ENCODE measurements around the gene GLIPR1L1. TPM values are rescaled to one million over a fixed set of nuclear protein-coding genes. Genes with fewer than 3 reads are reported as not detected.

Gene GLIPR1L1
- total and polyA plus RNA-seq, 2 of the 8 experiments (the other 6 are each of a cell fraction or from before 2014, with no cell fraction given): 1.2 to 1.7 TPM

DNA sequence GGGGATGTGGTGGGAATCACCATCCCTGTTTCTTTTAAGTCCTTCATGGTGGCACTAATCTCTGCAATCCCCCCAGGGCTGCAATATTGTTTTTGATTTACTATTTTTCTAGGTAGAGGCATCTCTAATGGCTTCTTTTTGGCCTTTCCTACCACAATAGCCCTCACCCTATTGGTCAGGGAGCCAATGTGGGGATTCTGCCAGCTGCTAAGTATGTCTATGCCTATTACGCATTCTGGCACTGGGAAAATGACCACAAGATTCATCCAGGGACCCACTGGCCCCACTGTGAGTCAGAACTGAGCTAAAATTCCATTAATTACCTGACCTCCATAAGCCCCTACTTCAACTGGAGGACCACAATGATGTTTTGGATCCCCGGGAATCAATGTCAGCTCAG, 40.5 kb downstream of the GLIPR1L1 start (continued):
- TF ChIP-seq, protein P1, sequence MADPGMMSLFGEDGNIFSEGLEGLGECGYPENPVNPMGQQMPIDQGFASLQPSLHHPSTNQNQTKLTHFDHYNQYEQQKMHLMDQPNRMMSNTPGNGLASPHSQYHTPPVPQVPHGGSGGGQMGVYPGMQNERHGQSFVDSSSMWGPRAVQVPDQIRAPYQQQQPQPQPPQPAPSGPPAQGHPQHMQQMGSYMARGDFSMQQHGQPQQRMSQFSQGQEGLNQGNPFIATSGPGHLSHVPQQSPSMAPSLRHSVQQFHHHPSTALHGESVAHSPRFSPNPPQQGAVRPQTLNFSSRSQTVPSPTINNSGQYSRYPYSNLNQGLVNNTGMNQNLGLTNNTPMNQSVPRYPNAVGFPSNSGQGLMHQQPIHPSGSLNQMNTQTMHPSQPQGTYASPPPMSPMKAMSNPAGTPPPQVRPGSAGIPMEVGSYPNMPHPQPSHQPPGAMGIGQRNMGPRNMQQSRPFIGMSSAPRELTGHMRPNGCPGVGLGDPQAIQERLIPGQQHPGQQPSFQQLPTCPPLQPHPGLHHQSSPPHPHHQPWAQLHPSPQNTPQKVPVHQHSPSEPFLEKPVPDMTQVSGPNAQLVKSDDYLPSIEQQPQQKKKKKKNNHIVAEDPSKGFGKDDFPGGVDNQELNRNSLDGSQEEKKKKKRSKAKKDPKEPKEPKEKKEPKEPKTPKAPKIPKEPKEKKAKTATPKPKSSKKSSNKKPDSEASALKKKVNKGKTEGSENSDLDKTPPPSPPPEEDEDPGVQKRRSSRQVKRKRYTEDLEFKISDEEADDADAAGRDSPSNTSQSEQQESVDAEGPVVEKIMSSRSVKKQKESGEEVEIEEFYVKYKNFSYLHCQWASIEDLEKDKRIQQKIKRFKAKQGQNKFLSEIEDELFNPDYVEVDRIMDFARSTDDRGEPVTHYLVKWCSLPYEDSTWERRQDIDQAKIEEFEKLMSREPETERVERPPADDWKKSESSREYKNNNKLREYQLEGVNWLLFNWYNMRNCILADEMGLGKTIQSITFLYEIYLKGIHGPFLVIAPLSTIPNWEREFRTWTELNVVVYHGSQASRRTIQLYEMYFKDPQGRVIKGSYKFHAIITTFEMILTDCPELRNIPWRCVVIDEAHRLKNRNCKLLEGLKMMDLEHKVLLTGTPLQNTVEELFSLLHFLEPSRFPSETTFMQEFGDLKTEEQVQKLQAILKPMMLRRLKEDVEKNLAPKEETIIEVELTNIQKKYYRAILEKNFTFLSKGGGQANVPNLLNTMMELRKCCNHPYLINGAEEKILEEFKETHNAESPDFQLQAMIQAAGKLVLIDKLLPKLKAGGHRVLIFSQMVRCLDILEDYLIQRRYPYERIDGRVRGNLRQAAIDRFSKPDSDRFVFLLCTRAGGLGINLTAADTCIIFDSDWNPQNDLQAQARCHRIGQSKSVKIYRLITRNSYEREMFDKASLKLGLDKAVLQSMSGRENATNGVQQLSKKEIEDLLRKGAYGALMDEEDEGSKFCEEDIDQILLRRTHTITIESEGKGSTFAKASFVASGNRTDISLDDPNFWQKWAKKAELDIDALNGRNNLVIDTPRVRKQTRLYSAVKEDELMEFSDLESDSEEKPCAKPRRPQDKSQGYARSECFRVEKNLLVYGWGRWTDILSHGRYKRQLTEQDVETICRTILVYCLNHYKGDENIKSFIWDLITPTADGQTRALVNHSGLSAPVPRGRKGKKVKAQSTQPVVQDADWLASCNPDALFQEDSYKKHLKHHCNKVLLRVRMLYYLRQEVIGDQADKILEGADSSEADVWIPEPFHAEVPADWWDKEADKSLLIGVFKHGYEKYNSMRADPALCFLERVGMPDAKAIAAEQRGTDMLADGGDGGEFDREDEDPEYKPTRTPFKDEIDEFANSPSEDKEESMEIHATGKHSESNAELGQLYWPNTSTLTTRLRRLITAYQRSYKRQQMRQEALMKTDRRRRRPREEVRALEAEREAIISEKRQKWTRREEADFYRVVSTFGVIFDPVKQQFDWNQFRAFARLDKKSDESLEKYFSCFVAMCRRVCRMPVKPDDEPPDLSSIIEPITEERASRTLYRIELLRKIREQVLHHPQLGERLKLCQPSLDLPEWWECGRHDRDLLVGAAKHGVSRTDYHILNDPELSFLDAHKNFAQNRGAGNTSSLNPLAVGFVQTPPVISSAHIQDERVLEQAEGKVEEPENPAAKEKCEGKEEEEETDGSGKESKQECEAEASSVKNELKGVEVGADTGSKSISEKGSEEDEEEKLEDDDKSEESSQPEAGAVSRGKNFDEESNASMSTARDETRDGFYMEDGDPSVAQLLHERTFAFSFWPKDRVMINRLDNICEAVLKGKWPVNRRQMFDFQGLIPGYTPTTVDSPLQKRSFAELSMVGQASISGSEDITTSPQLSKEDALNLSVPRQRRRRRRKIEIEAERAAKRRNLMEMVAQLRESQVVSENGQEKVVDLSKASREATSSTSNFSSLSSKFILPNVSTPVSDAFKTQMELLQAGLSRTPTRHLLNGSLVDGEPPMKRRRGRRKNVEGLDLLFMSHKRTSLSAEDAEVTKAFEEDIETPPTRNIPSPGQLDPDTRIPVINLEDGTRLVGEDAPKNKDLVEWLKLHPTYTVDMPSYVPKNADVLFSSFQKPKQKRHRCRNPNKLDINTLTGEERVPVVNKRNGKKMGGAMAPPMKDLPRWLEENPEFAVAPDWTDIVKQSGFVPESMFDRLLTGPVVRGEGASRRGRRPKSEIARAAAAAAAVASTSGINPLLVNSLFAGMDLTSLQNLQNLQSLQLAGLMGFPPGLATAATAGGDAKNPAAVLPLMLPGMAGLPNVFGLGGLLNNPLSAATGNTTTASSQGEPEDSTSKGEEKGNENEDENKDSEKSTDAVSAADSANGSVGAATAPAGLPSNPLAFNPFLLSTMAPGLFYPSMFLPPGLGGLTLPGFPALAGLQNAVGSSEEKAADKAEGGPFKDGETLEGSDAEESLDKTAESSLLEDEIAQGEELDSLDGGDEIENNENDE (IDR thresholded peaks at IDR 0.05; ENCODE audit: insufficient replicate concordance, low read length): no peak
